K562 (cell line): ENCODE results near the gene HTR2A. TPM values are rescaled to one million over a fixed set of nuclear protein-coding genes. Genes with fewer than 3 reads are reported as not detected.

Source experiments
- ATAC-seq: fragments of 200-7000 bp; cut with Tn5 transposase; 3 replicates; pipeline ENCODE4 v1.9.1; 2020; ENCODE audit warnings: moderate library complexity
- BruUV-seq: library from RNA; stranded (reverse); fragments of 400-500 nt; replicated peaks from 2 replicates; lab custom pipeline; 2021; lab: Mats Ljungman, UMichigan
- CTCF ChIA-PET: fragments of 300-600 bp; formaldehyde crosslinking; extraction: SDS; loops from one replicate; lab custom pipeline; 2021; ENCODE audit warnings: low intra/inter-chr PET ratio; lab: Yijun Ruan, JAX
- POLR2A ChIA-PET: fragments of 300-600, 350-650 bp; sonication (Branson Sonifier 250); formaldehyde crosslinking; extraction: SDS; loops from one replicate; lab custom pipeline; 2021; ENCODE audit warnings: antibody characterized with exemption, inconsistent platforms; lab: Yijun Ruan, JAX
- DNase-seq, 4 experiments: peaks; one replicate each; pipeline versions ENCODE4 v3.0.0 to v3.0.0-alpha.2; 2011 to 2018; ENCODE audit warnings: low spot score in 3 of 4, mixed read lengths in 3 of 4; ENCODE audit errors: extremely low read depth in 1 of 4
- FAIRE-seq: peaks from 2 replicates; lab custom pipeline; 2011; peaks lifted over from hg19 to GRCh38; lab: Jason Lieb, UNC
- H2AFZ ChIP-seq: 2 replicates; pipeline ENCODE4 v1.6.0; 2011; ENCODE audit warnings: low read depth, low read length, control low read depth, inconsistent platforms
- H3K27ac ChIP-seq: fragments of 200-600 bp; 3 replicates; pipeline ENCODE4 v1.8.0; 2011; ENCODE audit warnings: low read depth, mild to moderate bottlenecking, control low read depth, inconsistent platforms, low read length, moderate library complexity, mixed read lengths; ENCODE audit errors: extremely low read depth
- H3K27me3 ChIP-seq, 2 experiments: fragments of 300-600 bp in 1 of 2; 2 replicates in 1 of 2; 3 replicates in 1 of 2; pipeline versions ENCODE4 v1.6.0 to v1.8.0; 2011; ENCODE audit warnings: inconsistent platforms in 2 of 2, low read length in 2 of 2, mild to moderate bottlenecking in 1 of 2, mixed read lengths in 1 of 2, moderate library complexity in 1 of 2; ENCODE audit not compliant: control insufficient read depth in 2 of 2, insufficient read depth in 2 of 2
- H3K36me3 ChIP-seq: fragments of 300-600 bp; 3 replicates; pipeline ENCODE4 v1.8.0; 2011; ENCODE audit warnings: mild to moderate bottlenecking, low read length, inconsistent platforms; ENCODE audit not compliant: control insufficient read depth, insufficient read depth
- H3K4me1 ChIP-seq, 2 experiments: fragments of 200-600 bp in 1 of 2; replicated peaks in 1 of 2; 2 replicates in 1 of 2; 3 replicates in 1 of 2; pipeline versions ENCODE4 v1.5.1 to v1.8.0; 2011; ENCODE audit warnings: inconsistent platforms in 2 of 2, low read length in 2 of 2, mild to moderate bottlenecking in 1 of 2, mixed read lengths in 1 of 2, moderate library complexity in 1 of 2; ENCODE audit not compliant: control insufficient read depth in 2 of 2, insufficient read depth in 2 of 2
- H3K4me2 ChIP-seq: 2 replicates; pipeline ENCODE4 v1.6.1; 2011; ENCODE audit warnings: low read length, control low read depth, inconsistent platforms, mixed read lengths; ENCODE audit not compliant: insufficient read depth
- H3K4me3 ChIP-seq: fragments of 200-600 bp; sonication (generic), shearing (Covaris generic); 2 replicates; pipeline ENCODE4 v1.5.1; 2016; ENCODE audit warnings: control low read depth, inconsistent platforms
- H3K79me2 ChIP-seq: fragments of 200-600 bp; 3 replicates; pipeline ENCODE4 v1.8.0; 2011; ENCODE audit warnings: low read length, inconsistent platforms; ENCODE audit not compliant: control insufficient read depth, insufficient read depth
- H3K9ac ChIP-seq, 2 experiments: 2 replicates each; pipeline versions ENCODE4 v1.6.0 to v1.6.1; 2011; ENCODE audit warnings: low read depth in 2 of 2, low read length in 2 of 2, control low read depth in 1 of 2, inconsistent platforms in 1 of 2, mild to moderate bottlenecking in 1 of 2, mixed read lengths in 1 of 2; ENCODE audit not compliant: insufficient read depth in 1 of 2
- H3K9me1 ChIP-seq: one replicate; pipeline ENCODE4 v1.6.0; 2011; ENCODE audit warnings: inconsistent platforms, mild to moderate bottlenecking, low read length, moderate library complexity; ENCODE audit not compliant: control insufficient read depth, insufficient read depth
- H3K9me3 ChIP-seq: replicated peaks from 2 replicates; pipeline ENCODE4 v1.5.1; 2011; ENCODE audit warnings: low read depth, low read length, inconsistent platforms; ENCODE audit not compliant: control insufficient read depth, insufficient read depth
- H4K20me1 ChIP-seq: replicated peaks from 2 replicates; pipeline ENCODE4 v1.6.1; 2011; ENCODE audit warnings: low read length, inconsistent platforms, mixed read lengths; ENCODE audit not compliant: control insufficient read depth, insufficient read depth
- BMI1 ChIP-seq: fragments of 150-350 bp; IDR thresholded peaks from 2 replicates; pipeline ENCODE4 v1.6.1; 2014; ENCODE audit warnings: low read length
- CSDE1 ChIP-seq, 2 experiments: fragments of 450-650 bp; IDR thresholded peaks; 2 replicates each; pipeline ENCODE4 v1.6.1; 2016; ENCODE audit warnings: mild to moderate bottlenecking in 1 of 2
- E2F5 ChIP-seq: sonication (generic); formaldehyde crosslinking; IDR thresholded peaks from 2 replicates; pipeline ENCODE4 v1.8.0; 2022; ENCODE audit warnings: mild to moderate bottlenecking, missing genetic modification reagents
- EP400 ChIP-seq: fragments of 450-650 bp; IDR thresholded peaks from 2 replicates; pipeline ENCODE4 v1.6.1; 2017; ENCODE audit warnings: antibody characterized with exemption, mild to moderate bottlenecking, moderate library complexity
- HDGF ChIP-seq: fragments of 450-650 bp; IDR thresholded peaks from 2 replicates; pipeline ENCODE4 v1.6.1; 2016
- HNRNPUL1 ChIP-seq: fragments of 200-400 bp; formaldehyde crosslinking; IDR thresholded peaks from 2 replicates; pipeline ENCODE4 v1.6.1; 2017; ENCODE audit warnings: low read length
- L3MBTL2 ChIP-seq: fragments of 450-650 bp; IDR thresholded peaks from 2 replicates; pipeline ENCODE4 v1.6.1; 2016; ENCODE audit warnings: mild to moderate bottlenecking, moderate library complexity
- MCM7 ChIP-seq, 2 experiments: fragments of 450-650 bp; IDR thresholded peaks; 2 replicates each; pipeline ENCODE4 v1.6.1; 2016 to 2018
- NR1H2 ChIP-seq: sonication (generic); formaldehyde crosslinking; IDR thresholded peaks from 2 replicates; pipeline ENCODE4 v1.4.0; 2020; ENCODE audit warnings: mild to moderate bottlenecking, missing genetic modification reagents
- PBX2 ChIP-seq, 2 experiments: IDR thresholded peaks in 1 of 2; conservative IDR thresholded peaks in 1 of 2; 2 replicates each; pipeline ENCODE4 v1.6.1; 2016; ENCODE audit warnings: low read depth in 2 of 2, mild to moderate bottlenecking in 1 of 2, missing compliant biosample characterization in 1 of 2, missing genetic modification characterization in 1 of 2, moderate library complexity in 1 of 2
- POLR2AphosphoS5 ChIP-seq: IDR thresholded peaks from 2 replicates; pipeline ENCODE4 v1.6.1; 2011; ENCODE audit warnings: mild to moderate bottlenecking, low read depth, low read length, moderate library complexity; ENCODE audit not compliant: control insufficient read depth, insufficient read depth
- RFX7 ChIP-seq: fragments of 250-450 bp; sonication (Bioruptor Pico); IDR thresholded peaks from 2 replicates; pipeline ENCODE4 v1.5.1; 2021; ENCODE audit warnings: mild to moderate bottlenecking
- SRSF3 ChIP-seq: fragments of 200-400 bp; formaldehyde crosslinking; IDR thresholded peaks from 2 replicates; pipeline ENCODE4 v1.6.1; 2016; ENCODE audit warnings: mild to moderate bottlenecking, low read length, moderate library complexity; ENCODE audit not compliant: insufficient read depth
- YY1 ChIP-seq, 3 experiments: IDR thresholded peaks; 2 replicates each; pipeline ENCODE4 v1.6.1; 2011; ENCODE audit warnings: low read length in 2 of 3, mild to moderate bottlenecking in 2 of 3, moderate library complexity in 2 of 3, borderline replicate concordance in 1 of 3, control low read depth in 1 of 3, low read depth in 1 of 3; ENCODE audit not compliant: insufficient read depth in 3 of 3, insufficient replicate concordance in 2 of 3, control insufficient read depth in 1 of 3, insufficient read length in 1 of 3; ENCODE audit errors: extremely low read depth in 1 of 3
- ZBTB7A ChIP-seq: IDR thresholded peaks from 2 replicates; pipeline ENCODE4 v1.6.1; 2011; ENCODE audit warnings: low read depth, mild to moderate bottlenecking, low read length, moderate library complexity, borderline replicate concordance; ENCODE audit not compliant: control insufficient read depth
- ZNF311 ChIP-seq: fragments of 250-450 bp; sonication (Bioruptor Pico); IDR thresholded peaks from 2 replicates; pipeline ENCODE4 v1.4.0; 2020; ENCODE audit warnings: mild to moderate bottlenecking, moderate library complexity
- ZNF324 ChIP-seq: fragments of 250-450 bp; sonication (Bioruptor Pico); IDR thresholded peaks from 2 replicates; pipeline ENCODE4 v1.4.0; 2020; ENCODE audit warnings: mild to moderate bottlenecking
- ZNF551 ChIP-seq: fragments of 250-450 bp; sonication (Bioruptor Pico); IDR thresholded peaks from 2 replicates; pipeline ENCODE4 v1.5.0; 2021; ENCODE audit warnings: mild to moderate bottlenecking, moderate library complexity
- WGBS: fragments of 100-300 bp; shearing (Covaris generic); methylation state at CpG from one replicate; pipeline ENCODE4 v1.1.6; 2016; ENCODE audit warnings: low coverage, mixed read lengths; ENCODE audit not compliant: insufficient coverage; ENCODE audit errors: missing lambda C conversion rate; 5-methylcytosine and 5-hydroxymethylcytosine counted together
- in situ Hi-C: fragments of 300-500 bp; cut with MboI; formaldehyde crosslinking; loops from 4 replicates; pipeline ENCODE4 v1.15.0; 2018; ENCODE audit warnings: inconsistent platforms, mixed read lengths
- intact Hi-C: fragments of 100-400 bp; cut with micrococcal nuclease; formaldehyde crosslinking; loops from 2 replicates; pipeline ENCODE4 v1.14.2; 2022
- polyA plus RNA-seq, 8 experiments: library from polyadenylated mRNA; depleted of rRNA in 4 of 8; stranded (reverse) in 5 of 8; unstranded in 3 of 8; fragments of >200 nt; fragmentation: Nextera tagmentation in 2 of 8; fragmentation: Illumina TruSeq in 1 of 8; extraction: Ambion mirVana in 2 of 8; extraction: Trizol in 1 of 8; gene quantifications; 2 replicates each; pipeline versions ENCODE4 v1.2.1 to v1.2.3, GENCODE V29; 2011 to 2014; ENCODE audit warnings: inconsistent platforms in 1 of 8, missing spikeins in 1 of 8
- total RNA-seq, 7 experiments: library from RNA; depleted of rRNA in 6 of 7; stranded (reverse); fragments of >200 nt in 6 of 7; fragmentation: Illumina TruSeq in 2 of 7; extraction: Trizol in 2 of 7; gene quantifications; 2 replicates each; pipeline versions ENCODE4 v1.2.1 to v1.2.3, GENCODE V29; 2011 to 2021; ENCODE audit warnings: low replicate concordance in 1 of 7

HTR2A gene
- total and polyA plus RNA-seq, 9 of the 15 experiments (the other 6 are each of a cell fraction or from before 2014, with no cell fraction given) = not detected

GRCh38 chr13:46855166-46855565 is 41.7 kb downstream of the HTR2A start (continued):
- TF ChIP-seq PBX2 (CRISPR knock-in tag; IDR thresholded peaks at IDR 0.05; ENCODE audit: low read depth) (no peak), PBX2 (tag; conservative IDR thresholded peaks at IDR 0.05; ENCODE audit: low read depth) (0 out of 2 replicates have a peak, but pooled peaks have one; percentile 23), ZNF551 (CRISPR knock-in tag) (no peak), HNRNPUL1 (no peak), HDGF (no peak), POLR2AphosphoS5 (no peak), RFX7 (no peak)

- Histone ChIP-seq H3K9ac (no peak overlapping the region), H3K4me1 (no peaks in the 10 kb centered on the region), H3K27me3 (0 out of 5 replicates have a peak, but pooled peaks cover 0 to 3% of the 10 kb centered on the region in 2 experiments), H3K27ac (no peak overlapping the region), H3K36me3 (no peaks in the 10 kb centered on the region), H2AFZ (no peak overlapping the region), H3K9me3 (no peaks in the 10 kb centered on the region), H3K4me3 (no peak overlapping the region), H4K20me1 (no peaks in the 10 kb centered on the region), H3K9me1 (no peaks in the 10 kb centered on the region), H3K79me2 (no peaks in the 10 kb centered on the region), H3K4me2 (no peak overlapping the region)
- CTCF ChIA-PET = no interaction called here
- ATAC-seq (no peak), DNase-seq (no peak), FAIRE-seq (no peak)
- in situ Hi-C loops = no loop called here
- intact Hi-C loops = no loop called here
- no TSS peak for BruUV-seq
- 0% methylated on average over 10 of the region's 10 CpGs for WGBS
- POLR2A ChIA-PET = no interaction called here
- TF ChIP-seq ZNF324 (CRISPR knock-in tag) (no peak), E2F5 (no peak), BMI1 (no peak), L3MBTL2 (no peak), CSDE1 (IDR thresholded peaks at IDR 0.05) (no peak), MCM7 (IDR thresholded peaks at IDR 0.05) (no peak), YY1 (IDR thresholded peaks at IDR 0.05; ENCODE audit: borderline replicate concordance in 1 of 3, control insufficient read depth in 1 of 3, extremely low read depth in 1 of 3, insufficient read depth in 3 of 3, insufficient read length in 1 of 3, insufficient replicate concordance in 2 of 3, low read depth in 1 of 3, low read length in 2 of 3) (no peak), ZNF311 (CRISPR knock-in tag) (no peak), SRSF3 (no peak), EP400 (no peak), NR1H2 (no peak), ZBTB7A (no peak)
Observed at GRCh38 chr13:46852168-46852567, 44.7 kb downstream of the HTR2A start.
